Measurements from ENCODE around the gene PSENEN.

The PSENEN gene

GRCh38 chr19:35776102-35776788, 30.8 kb downstream of the PSENEN start (continued):
- TF ChIP-seq PATZ1 (tag by site-specific recombination; IDR thresholded peaks at IDR 0.05) (peak; percentile 6), ZNF335 (tag by site-specific recombination; conservative IDR thresholded peaks at IDR 0.05) (peak; percentile 72)

GRCh38 chr19:35777086-35777841, 31.8 kb downstream of the PSENEN start:
- Histone ChIP-seq H3K4me1 (ENCODE audit: control insufficient read depth, insufficient read depth, low read length) (peaks cover 17% of the 10 kb centered on the region), H3K9me3 (ENCODE audit: control insufficient read depth, insufficient read depth, low read depth, low read length) (no peaks in the 10 kb centered on the region), H3K27ac (ENCODE audit: extremely low read depth, low read depth, low read length) (no peak overlapping the region), H3K4me3 (ENCODE audit: low read depth, low read length) (no peak overlapping the region), H3K36me3 (ENCODE audit: control insufficient read depth in 2 of 2, insufficient read depth in 1 of 2, low read length in 2 of 2) (peaks cover 32 to 34% of the 10 kb centered on the region in 2 experiments)
- CTCF ChIA-PET, result interaction anchor here (1.0 to 2.6 kb wide), 3 partner anchors 42 to 267 kb away, joined by 3 to 8 read pairs (median 7); no protein-coding TSS in a partner anchor
- POLR2A ChIA-PET, result interaction anchor here (0.6 to 2.1 kb wide), 6 partner anchors 10 to 37 kb away, joined by 3 to 10 read pairs (median 6); partner anchors contain the start of gene LIN37
- TF ChIP-seq TCF7L2 (IDR thresholded peaks at IDR 0.05; ENCODE audit: borderline replicate concordance, low read depth, low read length), result no peak
- TF ChIP-seq ZBTB17 (tag by site-specific recombination; IDR thresholded peaks at IDR 0.05), result peak; percentile 56
- 0 out of 2 replicates have a peak, but pooled peaks have one; percentile 10 for TF ChIP-seq ZIC2 (tag by site-specific recombination; IDR thresholded peaks at IDR 0.05)
- peak; percentile 28; the same call in 1 of the 2 replicates for TF ChIP-seq GLIS2 (tag by site-specific recombination; IDR thresholded peaks at IDR 0.05)

- CTCF ChIA-PET, result interaction anchor here (0.6 to 2.6 kb wide), 6 partner anchors 13 to 423 kb away, joined by 3 to 8 read pairs (median 3); no protein-coding TSS in a partner anchor
- no peak overlapping the region for H3K4me3 ChIP-seq (ENCODE audit: low read depth, low read length)
- POLR2A ChIA-PET, result interaction anchor here (1.1 to 2.1 kb wide), 3 partner anchors 30 to 37 kb away, joined by 7 to 10 read pairs (median 7); partner anchors contain the start of genes LIN37, PSENEN and U2AF1L4
Measured at GRCh38 chr19:35777961-35778360, 32.5 kb downstream of the PSENEN start.

More at GRCh38 chr19:35777961-35778360, 32.5 kb downstream of the PSENEN start:
- peaks cover 32 to 38% of the 10 kb centered on the region in 2 experiments for H3K36me3 ChIP-seq (ENCODE audit: control insufficient read depth in 2 of 2, insufficient read depth in 1 of 2, low read length in 2 of 2)
- TF ChIP-seq ZNF248 (tag by site-specific recombination; IDR thresholded peaks at IDR 0.05), result no peak
- TF ChIP-seq ZNF221 (tag by site-specific recombination; IDR thresholded peaks at IDR 0.05; ENCODE audit: borderline replicate concordance), result no peak
- TF ChIP-seq ZNF548 (tag by site-specific recombination; IDR thresholded peaks at IDR 0.05), result no peak
- TF ChIP-seq ZNF404 (tag by site-specific recombination; IDR thresholded peaks at IDR 0.05), result no peak
- no peak for TF ChIP-seq ZNF148 (tag by site-specific recombination; IDR thresholded peaks at IDR 0.05; ENCODE audit: borderline replicate concordance)
- TF ChIP-seq ZBTB8A (tag by site-specific recombination; IDR thresholded peaks at IDR 0.05), result no peak
- TF ChIP-seq ZNF394 (tag by site-specific recombination; IDR thresholded peaks at IDR 0.05; ENCODE audit: borderline replicate concordance), result no peak
- TF ChIP-seq GLI2 (tag by site-specific recombination; IDR thresholded peaks at IDR 0.05; ENCODE audit: borderline replicate concordance, low read depth), result no peak
- TF ChIP-seq ZNF776 (tag by site-specific recombination; IDR thresholded peaks at IDR 0.05; ENCODE audit: borderline replicate concordance), result no peak
- no peak for TF ChIP-seq ZNF311 (tag by site-specific recombination; IDR thresholded peaks at IDR 0.05; ENCODE audit: borderline replicate concordance)
- TF ChIP-seq ZNF138 (tag by site-specific recombination; IDR thresholded peaks at IDR 0.05; ENCODE audit: borderline replicate concordance), result no peak
- TF ChIP-seq ZNF660 (tag by site-specific recombination; IDR thresholded peaks at IDR 0.05), result no peak
- TF ChIP-seq PRDM1 (tag by site-specific recombination; IDR thresholded peaks at IDR 0.05), result no peak
- no peak for TF ChIP-seq PRDM10 (tag by site-specific recombination; IDR thresholded peaks at IDR 0.05)
- no peak for TF ChIP-seq ZNF10 (tag by site-specific recombination; IDR thresholded peaks at IDR 0.05)
- no peak for TF ChIP-seq ZBTB20 (tag by site-specific recombination; IDR thresholded peaks at IDR 0.05)
- TF ChIP-seq ZFP37 (tag by site-specific recombination; IDR thresholded peaks at IDR 0.05), result no peak
- H3K27ac ChIP-seq (ENCODE audit: extremely low read depth, low read depth, low read length), result no peak overlapping the region
- H3K4me1 ChIP-seq (ENCODE audit: control insufficient read depth, insufficient read depth, low read length), result peaks cover 17% of the 10 kb centered on the region
- H3K9me3 ChIP-seq (ENCODE audit: control insufficient read depth, insufficient read depth, low read depth, low read length), result no peaks in the 10 kb centered on the region
